Measurements from ENCODE around the gene CTNNA3. TPM values are rescaled to one million over a fixed set of nuclear protein-coding genes. Genes with fewer than 3 reads are reported as not detected.

CTNNA3 gene
- total RNA-seq, 1 experiment from 2014 or later: 0.20 TPM

DNA sequence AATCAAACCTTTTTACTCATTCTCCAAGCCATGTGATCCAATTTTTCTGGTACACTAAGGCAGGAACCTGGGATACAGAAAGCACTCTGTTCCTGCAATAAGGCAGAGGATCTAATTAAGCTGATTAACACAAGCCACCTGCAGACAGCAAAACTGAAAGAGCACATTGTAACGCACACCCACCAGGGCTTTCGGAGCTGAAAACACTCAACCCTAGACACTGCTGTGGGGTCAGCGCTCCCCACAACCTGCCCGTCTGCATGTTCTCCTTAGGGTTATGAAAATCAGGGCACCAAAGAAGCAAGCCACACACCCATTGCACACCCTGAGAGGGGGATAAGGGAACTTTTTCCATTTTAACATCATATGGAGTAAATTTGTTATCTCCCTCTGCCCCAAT, 1792.4 kb downstream of the CTNNA3 start:
- no peaks in the 10 kb centered on the region for H3K9me3 ChIP-seq
- intact Hi-C loops (cut with micrococcal nuclease; ENCODE audit: unreplicated experiment): no loop called here
- CTCF ChIA-PET: no interaction called here
- Mint-ChIP-seq H3K36me3 (ENCODE audit: insufficient read depth, unreplicated experiment) (no peaks in the 10 kb centered on the region), H3K27ac (ENCODE audit: unreplicated experiment) (no peak overlapping the region), H3K4me1 (ENCODE audit: low read depth, unreplicated experiment) (no peaks in the 10 kb centered on the region), H3K27me3 (ENCODE audit: insufficient read depth, unreplicated experiment) (peaks cover 2% of the 10 kb centered on the region), H3K4me3 (ENCODE audit: unreplicated experiment) (no peak overlapping the region), H3K9me3 (ENCODE audit: unreplicated experiment) (no peaks in the 10 kb centered on the region)
- no peak for DNase-seq
- TF ChIP-seq, protein P1, sequence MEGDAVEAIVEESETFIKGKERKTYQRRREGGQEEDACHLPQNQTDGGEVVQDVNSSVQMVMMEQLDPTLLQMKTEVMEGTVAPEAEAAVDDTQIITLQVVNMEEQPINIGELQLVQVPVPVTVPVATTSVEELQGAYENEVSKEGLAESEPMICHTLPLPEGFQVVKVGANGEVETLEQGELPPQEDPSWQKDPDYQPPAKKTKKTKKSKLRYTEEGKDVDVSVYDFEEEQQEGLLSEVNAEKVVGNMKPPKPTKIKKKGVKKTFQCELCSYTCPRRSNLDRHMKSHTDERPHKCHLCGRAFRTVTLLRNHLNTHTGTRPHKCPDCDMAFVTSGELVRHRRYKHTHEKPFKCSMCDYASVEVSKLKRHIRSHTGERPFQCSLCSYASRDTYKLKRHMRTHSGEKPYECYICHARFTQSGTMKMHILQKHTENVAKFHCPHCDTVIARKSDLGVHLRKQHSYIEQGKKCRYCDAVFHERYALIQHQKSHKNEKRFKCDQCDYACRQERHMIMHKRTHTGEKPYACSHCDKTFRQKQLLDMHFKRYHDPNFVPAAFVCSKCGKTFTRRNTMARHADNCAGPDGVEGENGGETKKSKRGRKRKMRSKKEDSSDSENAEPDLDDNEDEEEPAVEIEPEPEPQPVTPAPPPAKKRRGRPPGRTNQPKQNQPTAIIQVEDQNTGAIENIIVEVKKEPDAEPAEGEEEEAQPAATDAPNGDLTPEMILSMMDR (IDR thresholded peaks at IDR 0.05; ENCODE audit: insufficient read depth in 1 of 2, low read depth in 1 of 2, low read length in 1 of 2, severe bottlenecking in 1 of 2, unreplicated experiment in 1 of 2): no peak
- H3K4me3 ChIP-seq (ENCODE audit: low read depth, low read length): no peak overlapping the region
- H3K27me3 ChIP-seq (replicated peaks; ENCODE audit: control insufficient read depth, insufficient read depth, low read length): no peaks in the 10 kb centered on the region
- H3K36me3 ChIP-seq (ENCODE audit: control insufficient read depth, insufficient read depth, low read length): no peaks in the 10 kb centered on the region
- H3K4me1 ChIP-seq: no peaks in the 10 kb centered on the region
- POLR2A ChIA-PET: no interaction called here
- BruUV-seq (replicated peaks): no TSS peak

DNA sequence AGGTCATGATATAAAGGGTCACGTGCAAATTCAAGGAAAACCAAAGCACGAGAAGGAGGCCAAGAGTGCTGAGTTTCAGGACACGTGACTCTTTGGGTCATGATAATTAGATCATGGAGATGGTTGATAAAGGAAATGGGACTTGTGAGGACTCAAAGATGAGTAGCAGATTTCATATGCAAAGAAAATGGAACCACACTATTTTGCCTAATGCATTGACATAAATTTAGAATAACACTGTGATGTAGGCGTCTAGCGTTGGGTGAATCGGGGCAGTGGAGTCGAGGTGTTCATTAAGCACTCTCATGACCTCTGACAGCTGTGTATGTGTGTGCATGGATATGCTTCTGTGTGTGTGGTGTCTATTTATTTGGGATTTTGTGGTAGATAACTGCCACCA, 1795.7 kb downstream of the CTNNA3 start:
- TF ChIP-seq, protein P1 (IDR thresholded peaks at IDR 0.05; ENCODE audit: insufficient read depth in 1 of 2, low read depth in 1 of 2, low read length in 1 of 2, severe bottlenecking in 1 of 2, unreplicated experiment in 1 of 2): no peak
- no peaks in the 10 kb centered on the region for H3K27me3 ChIP-seq (replicated peaks; ENCODE audit: control insufficient read depth, insufficient read depth, low read length)
- Mint-ChIP-seq H3K27ac (ENCODE audit: unreplicated experiment) (no peak overlapping the region), H3K27me3 (ENCODE audit: insufficient read depth, unreplicated experiment) (peaks cover 2% of the 10 kb centered on the region), H3K9me3 (ENCODE audit: unreplicated experiment) (no peaks in the 10 kb centered on the region), H3K36me3 (ENCODE audit: insufficient read depth, unreplicated experiment) (no peaks in the 10 kb centered on the region), H3K4me3 (ENCODE audit: unreplicated experiment) (no peak overlapping the region), H3K4me1 (ENCODE audit: low read depth, unreplicated experiment) (no peaks in the 10 kb centered on the region)
- H3K36me3 ChIP-seq (ENCODE audit: control insufficient read depth, insufficient read depth, low read length): no peaks in the 10 kb centered on the region
- H3K4me1 ChIP-seq: no peaks in the 10 kb centered on the region
- no TSS peak for BruUV-seq (replicated peaks)
- ChIA-PET POLR2A (no interaction called here), CTCF (no interaction called here)
- intact Hi-C loops (cut with micrococcal nuclease; ENCODE audit: unreplicated experiment): no loop called here
- no peak for DNase-seq
- no peak overlapping the region for H3K4me3 ChIP-seq (ENCODE audit: low read depth, low read length)
- no peaks in the 10 kb centered on the region for H3K9me3 ChIP-seq

DNA sequence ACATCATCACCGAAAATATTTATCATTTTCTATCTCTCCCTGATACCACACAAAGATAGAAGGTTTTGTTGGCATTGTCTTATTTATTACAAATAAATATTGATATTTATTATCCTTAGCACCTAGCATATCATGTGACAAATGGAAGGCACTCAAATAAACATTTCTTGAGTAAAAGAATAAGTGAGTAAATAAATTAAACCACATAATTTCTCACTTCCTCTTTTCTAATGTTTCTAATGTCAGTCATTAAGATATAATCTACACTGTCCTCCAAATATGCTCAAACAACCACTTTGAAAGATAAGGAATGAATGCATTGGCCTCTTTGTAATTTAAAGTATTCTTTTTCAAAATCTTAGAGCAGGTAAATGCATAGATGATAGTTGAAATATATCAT, 1797.9 kb downstream of the CTNNA3 start:
- CTCF ChIA-PET: no interaction called here
- POLR2A ChIA-PET: no interaction called here
- H3K27me3 ChIP-seq (replicated peaks; ENCODE audit: control insufficient read depth, insufficient read depth, low read length): no peaks in the 10 kb centered on the region
- no peaks in the 10 kb centered on the region for H3K36me3 ChIP-seq (ENCODE audit: control insufficient read depth, insufficient read depth, low read length)
- DNase-seq: no peak
- TF ChIP-seq, protein P1 (IDR thresholded peaks at IDR 0.05; ENCODE audit: insufficient read depth in 1 of 2, low read depth in 1 of 2, low read length in 1 of 2, severe bottlenecking in 1 of 2, unreplicated experiment in 1 of 2): no peak
- H3K4me3 ChIP-seq (ENCODE audit: low read depth, low read length): no peak overlapping the region
- Mint-ChIP-seq H3K9me3 (ENCODE audit: unreplicated experiment) (no peaks in the 10 kb centered on the region), H3K27me3 (ENCODE audit: insufficient read depth, unreplicated experiment) (no peaks in the 10 kb centered on the region), H3K4me3 (ENCODE audit: unreplicated experiment) (no peak overlapping the region), H3K36me3 (ENCODE audit: insufficient read depth, unreplicated experiment) (no peaks in the 10 kb centered on the region), H3K4me1 (ENCODE audit: low read depth, unreplicated experiment) (no peaks in the 10 kb centered on the region), H3K27ac (ENCODE audit: unreplicated experiment) (no peak overlapping the region)
- H3K4me1 ChIP-seq: no peaks in the 10 kb centered on the region
- H3K9me3 ChIP-seq: no peaks in the 10 kb centered on the region
- intact Hi-C loops (cut with micrococcal nuclease; ENCODE audit: unreplicated experiment): no loop called here
- BruUV-seq (replicated peaks): no TSS peak

Measured in Caco-2 (cell line).